Measurements from ENCODE around the gene GSX1. TPM values are rescaled to one million over a fixed set of nuclear protein-coding genes. Genes with fewer than 3 reads are reported as not detected.

GSX1 gene
- total and polyA plus RNA-seq, 4 donors: not detected

GRCh38 chr13:27839809-27840467 lies 47.7 kb downstream of the GSX1 start:
- WGBS, 2 donors: 71 to 84% methylated on average over 8 of the region's 8 CpGs
- DNase-seq (no peak), ATAC-seq (ENCODE audit: insufficient read depth, low FRiP score) (no peak)
- no peaks in the 10 kb centered on the region for H3K36me3 ChIP-seq (ENCODE audit: control insufficient read depth in 4 of 4, insufficient read depth in 4 of 4, low read length in 4 of 4)
- H3K27ac ChIP-seq (ENCODE audit: low read depth in 1 of 2, low read length in 1 of 2): no peak overlapping the region
- no peak overlapping the region for H3K4me3 ChIP-seq
- H3K9ac ChIP-seq (ENCODE audit: insufficient read depth in 1 of 2, low read length in 2 of 2): no peak overlapping the region
- H3K27me3 ChIP-seq (ENCODE audit: control insufficient read depth in 3 of 3, insufficient read depth in 3 of 3, low read length in 2 of 3): peaks cover 0 to 12% (median 9%) of the 10 kb centered on the region in 3 donors
- TF ChIP-seq CTCF (IDR thresholded peaks at IDR 0.05; ENCODE audit: control extremely low read depth, extremely low read depth): no peak
- H3K9me3 ChIP-seq (ENCODE audit: control insufficient read depth in 4 of 4, insufficient read depth in 3 of 4, low read length in 3 of 4): no peaks in the 10 kb centered on the region
- H3K4me1 ChIP-seq (ENCODE audit: control insufficient read depth in 5 of 5, insufficient read depth in 5 of 5, low read length in 5 of 5): no peaks in the 10 kb centered on the region

DNA sequence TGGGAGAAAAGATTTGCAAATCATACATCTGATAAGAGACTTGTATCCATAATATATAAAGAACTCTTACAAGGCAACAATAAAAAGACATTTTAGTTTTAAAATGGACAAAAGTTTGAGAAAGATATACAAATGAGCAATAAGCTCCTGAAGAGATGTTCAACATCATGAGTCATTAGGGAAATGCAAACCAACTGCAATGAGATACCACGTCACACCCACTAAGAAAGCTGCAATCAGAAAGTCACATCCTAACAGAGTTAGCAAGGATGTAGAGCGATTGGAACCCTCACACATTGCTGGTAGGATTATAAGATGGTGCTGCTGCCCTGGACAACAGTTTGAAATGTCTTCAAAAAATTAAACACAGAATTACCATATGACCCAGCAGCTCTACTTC lies 50.3 kb downstream of the GSX1 start:
- 73 to 82% methylated on average over 2 of the region's 2 CpGs for WGBS, 2 donors
- Histone ChIP-seq H3K36me3 (ENCODE audit: control insufficient read depth in 4 of 4, insufficient read depth in 4 of 4, low read length in 4 of 4) (no peaks in the 10 kb centered on the region), H3K9me3 (ENCODE audit: control insufficient read depth in 4 of 4, insufficient read depth in 3 of 4, low read length in 3 of 4) (peaks cover 0 to 2% (median 0%) of the 10 kb centered on the region in 4 donors), H3K4me3 (no peak overlapping the region), H3K9ac (ENCODE audit: insufficient read depth in 1 of 2, low read length in 2 of 2) (no peak overlapping the region), H3K27me3 (ENCODE audit: control insufficient read depth in 3 of 3, insufficient read depth in 3 of 3, low read length in 2 of 3) (peaks cover 0 to 2% (median 0%) of the 10 kb centered on the region in 3 donors), H3K4me1 (ENCODE audit: control insufficient read depth in 5 of 5, insufficient read depth in 5 of 5, low read length in 5 of 5) (no peaks in the 10 kb centered on the region), H3K27ac (ENCODE audit: low read depth in 1 of 2, low read length in 1 of 2) (no peak overlapping the region)
- ATAC-seq (ENCODE audit: insufficient read depth, low FRiP score) (no peak), DNase-seq (no peak)
- TF ChIP-seq CTCF (IDR thresholded peaks at IDR 0.05; ENCODE audit: control extremely low read depth, extremely low read depth): no peak

Small RNA genes lying within 50 kb of the gene (small RNA-seq; reads per million reads assigned to genes)
- gene RNU6-73P (ENCODE audit: low replicate concordance): not detected

Other genes starting within 250 kb of the GSX1 start
- 10 to 100 TPM; 30.3 to 49.2 TPM for gene LNX2, start 172.0 kb upstream of the GSX1 start, total RNA-seq
- 10 to 100 TPM; 12.6 to 14.3 TPM for gene LNX2, start 172.0 kb upstream of the GSX1 start, polyA plus RNA-seq
- gene POLR1D, start 170.6 kb upstream of the GSX1 start, total RNA-seq: 100 to 1,000 TPM in 1 of 2 donors, 10 to 100 TPM in 1; 99.5 to 109 TPM
- 100 to 1,000 TPM in 1 of 2 donors, 10 to 100 TPM in 1; 93.8 to 132 TPM for gene POLR1D, start 170.6 kb upstream of the GSX1 start, polyA plus RNA-seq
- gene PDX1, start 127.5 kb downstream of the GSX1 start, total RNA-seq: not detected
- not detected for gene PDX1, start 127.5 kb downstream of the GSX1 start, polyA plus RNA-seq
- gene CDX2, start 176.8 kb downstream of the GSX1 start, total RNA-seq: under 1 TPM in 1 of 2 donors, not detected in 1; 0.12 TPM
- gene CDX2, start 176.8 kb downstream of the GSX1 start, polyA plus RNA-seq: not detected
- not detected for gene URAD, start 196.2 kb downstream of the GSX1 start, total RNA-seq
- not detected for gene URAD, start 196.2 kb downstream of the GSX1 start, polyA plus RNA-seq